ENCODE data around the gene ATP8A2.

DNA sequence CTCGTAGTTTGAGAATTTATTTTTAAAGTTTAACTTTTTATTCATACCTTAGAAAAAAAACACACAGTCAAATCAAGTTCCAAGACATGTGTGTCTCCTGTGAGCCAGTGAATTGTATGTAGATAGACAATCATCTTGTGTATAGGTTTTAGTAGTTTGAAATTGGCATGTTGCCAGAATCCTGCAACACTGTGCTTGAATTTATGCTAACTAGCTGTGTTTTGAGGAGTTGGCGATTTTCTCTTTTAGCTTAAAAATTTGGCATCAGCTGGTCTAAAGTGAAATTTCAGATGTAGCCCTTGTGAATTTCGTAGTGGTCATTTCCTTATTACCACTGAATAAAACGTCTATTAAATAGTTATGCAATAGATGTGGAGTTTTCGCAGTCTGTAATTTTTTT, 213.2 kb downstream of the ATP8A2 start:
- TF ChIP-seq, protein P1, sequence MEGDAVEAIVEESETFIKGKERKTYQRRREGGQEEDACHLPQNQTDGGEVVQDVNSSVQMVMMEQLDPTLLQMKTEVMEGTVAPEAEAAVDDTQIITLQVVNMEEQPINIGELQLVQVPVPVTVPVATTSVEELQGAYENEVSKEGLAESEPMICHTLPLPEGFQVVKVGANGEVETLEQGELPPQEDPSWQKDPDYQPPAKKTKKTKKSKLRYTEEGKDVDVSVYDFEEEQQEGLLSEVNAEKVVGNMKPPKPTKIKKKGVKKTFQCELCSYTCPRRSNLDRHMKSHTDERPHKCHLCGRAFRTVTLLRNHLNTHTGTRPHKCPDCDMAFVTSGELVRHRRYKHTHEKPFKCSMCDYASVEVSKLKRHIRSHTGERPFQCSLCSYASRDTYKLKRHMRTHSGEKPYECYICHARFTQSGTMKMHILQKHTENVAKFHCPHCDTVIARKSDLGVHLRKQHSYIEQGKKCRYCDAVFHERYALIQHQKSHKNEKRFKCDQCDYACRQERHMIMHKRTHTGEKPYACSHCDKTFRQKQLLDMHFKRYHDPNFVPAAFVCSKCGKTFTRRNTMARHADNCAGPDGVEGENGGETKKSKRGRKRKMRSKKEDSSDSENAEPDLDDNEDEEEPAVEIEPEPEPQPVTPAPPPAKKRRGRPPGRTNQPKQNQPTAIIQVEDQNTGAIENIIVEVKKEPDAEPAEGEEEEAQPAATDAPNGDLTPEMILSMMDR (IDR thresholded peaks at IDR 0.05 in 2 of 3, conservative IDR thresholded peaks at IDR 0.05 in 1 of 3; ENCODE audit: insufficient read depth in 2 of 3, low read depth in 1 of 3, low read length in 3 of 3): no peak
- TF ChIP-seq LARP7 (IDR thresholded peaks at IDR 0.05): no peak
- TF ChIP-seq ZNF140 (CRISPR knock-in tag; IDR thresholded peaks at IDR 0.05): no peak
- no peak for TF ChIP-seq CREB1 (IDR thresholded peaks at IDR 0.05)
- no peak for TF ChIP-seq CREB1 (CRISPR knock-in tag; IDR thresholded peaks at IDR 0.05)
- TF ChIP-seq, protein P2, sequence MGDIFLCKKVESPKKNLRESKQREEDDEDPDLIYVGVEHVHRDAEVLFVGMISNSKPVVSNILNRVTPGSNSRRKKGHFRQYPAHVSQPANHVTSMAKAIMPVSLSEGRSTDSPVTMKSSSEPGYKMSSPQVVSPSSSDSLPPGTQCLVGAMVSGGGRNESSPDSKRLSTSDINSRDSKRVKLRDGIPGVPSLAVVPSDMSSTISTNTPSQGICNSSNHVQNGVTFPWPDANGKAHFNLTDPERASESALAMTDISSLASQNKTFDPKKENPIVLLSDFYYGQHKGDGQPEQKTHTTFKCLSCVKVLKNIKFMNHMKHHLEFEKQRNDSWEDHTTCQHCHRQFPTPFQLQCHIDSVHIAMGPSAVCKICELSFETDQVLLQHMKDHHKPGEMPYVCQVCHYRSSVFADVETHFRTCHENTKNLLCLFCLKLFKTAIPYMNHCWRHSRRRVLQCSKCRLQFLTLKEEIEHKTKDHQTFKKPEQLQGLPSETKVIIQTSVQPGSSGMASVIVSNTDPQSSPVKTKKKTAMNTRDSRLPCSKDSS (IDR thresholded peaks at IDR 0.05; ENCODE audit: low read depth, partially characterized antibody): no peak
- TF ChIP-seq ARNT (IDR thresholded peaks at IDR 0.05): no peak
- TF ChIP-seq, protein P3, sequence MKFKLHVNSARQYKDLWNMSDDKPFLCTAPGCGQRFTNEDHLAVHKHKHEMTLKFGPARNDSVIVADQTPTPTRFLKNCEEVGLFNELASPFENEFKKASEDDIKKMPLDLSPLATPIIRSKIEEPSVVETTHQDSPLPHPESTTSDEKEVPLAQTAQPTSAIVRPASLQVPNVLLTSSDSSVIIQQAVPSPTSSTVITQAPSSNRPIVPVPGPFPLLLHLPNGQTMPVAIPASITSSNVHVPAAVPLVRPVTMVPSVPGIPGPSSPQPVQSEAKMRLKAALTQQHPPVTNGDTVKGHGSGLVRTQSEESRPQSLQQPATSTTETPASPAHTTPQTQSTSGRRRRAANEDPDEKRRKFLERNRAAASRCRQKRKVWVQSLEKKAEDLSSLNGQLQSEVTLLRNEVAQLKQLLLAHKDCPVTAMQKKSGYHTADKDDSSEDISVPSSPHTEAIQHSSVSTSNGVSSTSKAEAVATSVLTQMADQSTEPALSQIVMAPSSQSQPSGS (CRISPR knock-in tag; IDR thresholded peaks at IDR 0.05): no peak

Measured in K562 (cell line).